C4-2B (cell line): ENCODE measurements around the gene CRB1.

Source experiments
- ZFX ChIP-seq: fragments of 450-650 bp; IDR thresholded peaks from 2 replicates; pipeline ENCODE4 v1.6.1; 2017
- TF ChIP-seq, protein P1 (sequence below): fragments of 450-650 bp; conservative IDR thresholded peaks from 2 replicates; pipeline ENCODE4 v1.5.1; 2017; ENCODE audit warnings: mild to moderate bottlenecking

DNA sequence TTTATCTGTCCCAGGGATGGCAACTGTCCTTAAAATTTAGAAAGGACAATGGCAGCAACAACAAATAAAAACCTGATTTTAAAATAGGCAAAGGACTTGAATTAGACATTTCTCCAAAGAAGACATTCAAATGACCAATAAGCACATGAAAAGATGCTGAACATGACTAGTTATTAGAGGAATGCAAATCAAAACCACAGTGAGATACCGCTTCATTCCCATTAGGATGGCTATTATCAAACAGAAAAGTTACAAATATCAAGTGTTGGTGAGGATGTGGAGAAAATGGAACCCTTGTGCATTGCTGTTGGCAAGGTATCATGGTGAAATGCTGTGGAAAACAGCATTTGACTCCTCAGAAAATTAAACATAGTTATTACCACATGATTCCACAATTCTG lies 120.7 kb downstream of the CRB1 start:
- TF ChIP-seq, protein P1, sequence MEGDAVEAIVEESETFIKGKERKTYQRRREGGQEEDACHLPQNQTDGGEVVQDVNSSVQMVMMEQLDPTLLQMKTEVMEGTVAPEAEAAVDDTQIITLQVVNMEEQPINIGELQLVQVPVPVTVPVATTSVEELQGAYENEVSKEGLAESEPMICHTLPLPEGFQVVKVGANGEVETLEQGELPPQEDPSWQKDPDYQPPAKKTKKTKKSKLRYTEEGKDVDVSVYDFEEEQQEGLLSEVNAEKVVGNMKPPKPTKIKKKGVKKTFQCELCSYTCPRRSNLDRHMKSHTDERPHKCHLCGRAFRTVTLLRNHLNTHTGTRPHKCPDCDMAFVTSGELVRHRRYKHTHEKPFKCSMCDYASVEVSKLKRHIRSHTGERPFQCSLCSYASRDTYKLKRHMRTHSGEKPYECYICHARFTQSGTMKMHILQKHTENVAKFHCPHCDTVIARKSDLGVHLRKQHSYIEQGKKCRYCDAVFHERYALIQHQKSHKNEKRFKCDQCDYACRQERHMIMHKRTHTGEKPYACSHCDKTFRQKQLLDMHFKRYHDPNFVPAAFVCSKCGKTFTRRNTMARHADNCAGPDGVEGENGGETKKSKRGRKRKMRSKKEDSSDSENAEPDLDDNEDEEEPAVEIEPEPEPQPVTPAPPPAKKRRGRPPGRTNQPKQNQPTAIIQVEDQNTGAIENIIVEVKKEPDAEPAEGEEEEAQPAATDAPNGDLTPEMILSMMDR: no peak
- TF ChIP-seq ZFX: no peak
